Vagina (tissue), 2 donors: ENCODE measurements around the gene NDUFA11. TPM values are rescaled to one million over a fixed set of nuclear protein-coding genes. Genes with fewer than 3 reads are reported as not detected.

Experiments used
- DNase-seq, 2 donors: peaks; one replicate each; pipeline ENCODE4 v3.0.0-alpha.2; 2017; ENCODE audit errors: extremely low spot score in 2 of 2
- H3K27ac ChIP-seq: fragments of 200-600 bp; sonication (generic); one replicate; pipeline ENCODE4 v1.5.1; 2019
- H3K27me3 ChIP-seq: fragments of 200-600 bp; sonication (generic); one replicate; pipeline ENCODE4 v1.5.1; 2019
- H3K36me3 ChIP-seq, 2 donors: fragments of 200-600 bp; sonication (generic); one replicate each; pipeline ENCODE4 v1.5.1; 2017 to 2019
- H3K4me1 ChIP-seq: fragments of 200-600 bp; sonication (generic); one replicate; pipeline ENCODE4 v1.5.1; 2019
- H3K4me3 ChIP-seq, 2 donors: fragments of 200-600 bp; sonication (generic); 1 replicate in 1 of 2; 2 replicates in 1 of 2; pipeline ENCODE4 v1.5.1; 2016 to 2019
- H3K9me3 ChIP-seq: fragments of 200-600 bp; sonication (generic); one replicate; pipeline ENCODE4 v1.5.1; 2019
- CTCF ChIP-seq, 3 experiments: fragments of 450-650 bp in 2 of 3; fragments of 200-600 bp in 1 of 3; sonication (generic) in 1 of 3; IDR thresholded peaks; one replicate each; pipeline ENCODE4 v1.5.1; 2017 to 2019; ENCODE audit warnings: antibody characterized with exemption in 3 of 3, mild to moderate bottlenecking in 2 of 3, moderate library complexity in 2 of 3
- POLR2A ChIP-seq, 2 donors: fragments of 450-650 bp; IDR thresholded peaks; one replicate each; pipeline ENCODE4 v1.6.1; 2017; ENCODE audit warnings: antibody characterized with exemption in 2 of 2, mild to moderate bottlenecking in 2 of 2, moderate library complexity in 2 of 2
- POLR2AphosphoS5 ChIP-seq, 2 donors: sonication (generic); formaldehyde crosslinking; IDR thresholded peaks; one replicate each; pipeline ENCODE4 v1.9.0; 2017; ENCODE audit warnings: antibody characterized with exemption in 2 of 2, mild to moderate bottlenecking in 2 of 2, low read depth in 1 of 2; ENCODE audit not compliant: insufficient read depth in 1 of 2
- intact Hi-C: fragments of 100-400 bp; cut with DNase I; formaldehyde crosslinking; loops from one replicate; pipeline ENCODE4 v1.15.1; 2023
- total RNA-seq: library from RNA; depleted of rRNA; stranded (reverse); fragments of >200 nt; gene quantifications from one replicate; pipeline ENCODE4 v1.2.3, GENCODE V29; 2016

NDUFA11 gene
- total RNA-seq, 1 donor from 2014 or later = 318 TPM

- no peaks in the 10 kb centered on the region for H3K36me3 ChIP-seq
- H3K27me3 ChIP-seq = no peaks in the 10 kb centered on the region
- H3K27ac ChIP-seq = peak overlapping the region; percentile 9
- DNase-seq = no peak
- H3K4me3 ChIP-seq = no peak overlapping the region
- TF ChIP-seq CTCF (IDR thresholded peaks at IDR 0.05) (no peak), POLR2AphosphoS5 (IDR thresholded peaks at IDR 0.05; ENCODE audit: insufficient read depth in 1 of 2, low read depth in 1 of 2) (no peak), POLR2A (IDR thresholded peaks at IDR 0.05) (no peak)
- H3K4me1 ChIP-seq = peaks cover 85% of the 10 kb centered on the region
- no peaks in the 10 kb centered on the region for H3K9me3 ChIP-seq
- intact Hi-C loops = no loop called here
Observed at GRCh38 chr19:5950741-5951140, 47.2 kb upstream of the NDUFA11 start.

- Histone ChIP-seq H3K27ac (no peak overlapping the region), H3K4me1 (peaks cover 76% of the 10 kb centered on the region), H3K27me3 (no peaks in the 10 kb centered on the region), H3K9me3 (no peaks in the 10 kb centered on the region), H3K4me3 (no peak overlapping the region), H3K36me3 (no peaks in the 10 kb centered on the region)
- TF ChIP-seq CTCF (IDR thresholded peaks at IDR 0.05) (no peak), POLR2A (IDR thresholded peaks at IDR 0.05) (no peak), POLR2AphosphoS5 (IDR thresholded peaks at IDR 0.05; ENCODE audit: insufficient read depth in 1 of 2, low read depth in 1 of 2) (no peak)
- DNase-seq = no peak
- intact Hi-C loops = no loop called here
Observed at GRCh38 chr19:5949792-5950305, 46.3 kb upstream of the NDUFA11 start.

- TF ChIP-seq POLR2AphosphoS5 (IDR thresholded peaks at IDR 0.05; ENCODE audit: insufficient read depth in 1 of 2, low read depth in 1 of 2) = no peak
- no peak overlapping the region for H3K4me3 ChIP-seq
- DNase-seq = no peak
- no peaks in the 10 kb centered on the region for H3K36me3 ChIP-seq
- H3K27me3 ChIP-seq = no peaks in the 10 kb centered on the region
- intact Hi-C loops = no loop called here
- H3K9me3 ChIP-seq = no peaks in the 10 kb centered on the region
- H3K27ac ChIP-seq = peak overlapping the region; percentile 56
- H3K4me1 ChIP-seq = peaks cover 67% of the 10 kb centered on the region
Observed at GRCh38 chr19:5948752-5949564, 45.4 kb upstream of the NDUFA11 start.

GRCh38 chr19:5947435-5947834 lies 43.8 kb upstream of the NDUFA11 start:
- no peaks in the 10 kb centered on the region for H3K36me3 ChIP-seq
- H3K4me3 ChIP-seq = peak overlapping the region in 1 of 2 donors; percentile 15
- peak overlapping the region; percentile 56 for H3K27ac ChIP-seq
- H3K9me3 ChIP-seq = no peaks in the 10 kb centered on the region
- TF ChIP-seq POLR2A (IDR thresholded peaks at IDR 0.05) (no peak), POLR2AphosphoS5 (IDR thresholded peaks at IDR 0.05; ENCODE audit: insufficient read depth in 1 of 2, low read depth in 1 of 2) (peak; percentile 61 to 82)
- peaks cover 59% of the 10 kb centered on the region for H3K4me1 ChIP-seq
- no peaks in the 10 kb centered on the region for H3K27me3 ChIP-seq
- peak in 1 of 2 donors; percentile 93 for DNase-seq
- intact Hi-C loops = no loop called here

- no peak overlapping the region for H3K4me3 ChIP-seq
- H3K9me3 ChIP-seq = no peaks in the 10 kb centered on the region
- intact Hi-C loops = no loop called here
- H3K27ac ChIP-seq = no peak overlapping the region
- H3K27me3 ChIP-seq = no peaks in the 10 kb centered on the region
- DNase-seq = no peak
- peaks cover 28% of the 10 kb centered on the region for H3K4me1 ChIP-seq
- TF ChIP-seq POLR2A (IDR thresholded peaks at IDR 0.05) (no peak), POLR2AphosphoS5 (IDR thresholded peaks at IDR 0.05; ENCODE audit: insufficient read depth in 1 of 2, low read depth in 1 of 2) (no peak), CTCF (IDR thresholded peaks at IDR 0.05) (no peak)
- peaks cover 0 to 12% of the 10 kb centered on the region in 2 donors for H3K36me3 ChIP-seq
Observed at GRCh38 chr19:5943623-5944022, 40.0 kb upstream of the NDUFA11 start.

- H3K27me3 ChIP-seq = no peaks in the 10 kb centered on the region
- H3K9me3 ChIP-seq = no peaks in the 10 kb centered on the region
- H3K4me1 ChIP-seq = peaks cover 24% of the 10 kb centered on the region
- H3K27ac ChIP-seq = peak overlapping the region; percentile 5
- intact Hi-C loops = no loop called here
- H3K4me3 ChIP-seq = no peak overlapping the region
- no peak for DNase-seq
- H3K36me3 ChIP-seq = peaks cover 0 to 12% of the 10 kb centered on the region in 2 donors
- TF ChIP-seq POLR2AphosphoS5 (IDR thresholded peaks at IDR 0.05; ENCODE audit: insufficient read depth in 1 of 2, low read depth in 1 of 2) = no peak
- no peak for TF ChIP-seq POLR2A (IDR thresholded peaks at IDR 0.05)
- no peak for TF ChIP-seq CTCF (IDR thresholded peaks at IDR 0.05)
Observed at GRCh38 chr19:5943045-5943444, 39.5 kb upstream of the NDUFA11 start.
